Left colon (tissue), 2 donors: ENCODE results near the gene ZDHHC16. TPM values are rescaled to one million over a fixed set of nuclear protein-coding genes. Genes with fewer than 3 reads are reported as not detected.
"Not testable (repeated sequence)": the region's sequence is repeated elsewhere in the genome, so short reads cannot be mapped to it uniquely, and the experiment has no call there.

Experiments used
- ATAC-seq: fragments of 200-7000 bp; cut with Tn5 transposase; one replicate; pipeline ENCODE4 v1.9.1; 2020; ENCODE audit warnings: mild to moderate bottlenecking, moderate library complexity
- DNase-seq, 2 donors: peaks; one replicate each; pipeline ENCODE4 v3.0.0-alpha.2; 2020
- intact Hi-C, 2 donors: fragments of 100-400 bp; cut with DNase I in 1 of 2; cut with micrococcal nuclease in 1 of 2; formaldehyde crosslinking; loops; one replicate each; pipeline versions ENCODE4 v1.11.2 to v1.14.0; 2022; cut with DNase I, micrococcal nuclease
- total RNA-seq, 2 donors: library from RNA; stranded (reverse); fragmentation: NEBNext Ultra II Directional; extraction: Animal tissue kit (Norgen Biotek cat#: 25700); gene quantifications; one replicate each; pipeline ENCODE4 v1.2.1, GENCODE V29; 2021
- donor health status: DM: no; HTN: no; CAD: no.
- donor health status: DM: yes; HTN: yes; CAD: no.

ZDHHC16 gene
- total RNA-seq, 2 donors from 2014 or later = 29.1 to 31.5 TPM

DNA sequence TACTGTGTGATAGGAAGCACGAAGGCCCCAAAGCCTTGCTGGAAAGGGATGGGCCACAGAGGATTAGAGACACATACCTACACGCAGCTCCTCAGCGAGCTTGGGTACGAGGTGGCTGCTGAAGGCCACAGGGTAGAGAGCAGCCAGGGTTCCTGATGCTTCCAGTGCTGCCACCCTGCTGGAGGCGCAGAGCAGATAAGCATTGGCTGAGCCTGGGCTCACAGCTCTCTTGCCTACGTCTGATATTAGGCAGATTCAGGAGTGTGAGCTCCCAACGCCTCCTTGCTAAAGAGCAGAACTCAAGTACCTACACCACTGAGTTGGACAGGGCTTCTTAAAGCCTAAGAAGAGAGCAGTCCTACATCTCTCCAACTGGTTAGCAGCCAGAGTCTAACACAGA is 20.0 kb downstream of the ZDHHC16 start:
- intact Hi-C loops = no loop called here
- no peak for DNase-seq
- ATAC-seq = no peak

DNA sequence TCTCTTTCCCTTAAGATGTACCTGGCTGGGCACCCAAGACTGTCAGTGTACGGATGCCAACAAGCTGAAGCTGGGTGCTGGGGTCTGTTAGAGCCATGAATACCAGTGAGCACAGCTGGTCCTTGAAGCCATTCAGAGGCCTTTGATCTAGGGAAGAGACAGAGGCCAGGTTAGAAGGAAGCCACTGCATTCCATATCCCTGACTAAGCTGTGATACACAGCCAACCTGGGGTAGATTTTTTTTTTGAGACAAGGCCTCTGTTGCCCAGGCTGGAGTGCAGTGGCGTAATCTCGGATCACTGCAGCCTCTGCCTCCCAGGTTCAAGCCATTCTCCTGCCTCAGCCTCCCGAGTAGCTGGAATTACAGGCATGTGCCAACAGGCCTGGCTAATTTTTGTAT is 20.8 kb downstream of the ZDHHC16 start:
- no peak for DNase-seq
- intact Hi-C loops = no loop called here
- no peak for ATAC-seq

DNA sequence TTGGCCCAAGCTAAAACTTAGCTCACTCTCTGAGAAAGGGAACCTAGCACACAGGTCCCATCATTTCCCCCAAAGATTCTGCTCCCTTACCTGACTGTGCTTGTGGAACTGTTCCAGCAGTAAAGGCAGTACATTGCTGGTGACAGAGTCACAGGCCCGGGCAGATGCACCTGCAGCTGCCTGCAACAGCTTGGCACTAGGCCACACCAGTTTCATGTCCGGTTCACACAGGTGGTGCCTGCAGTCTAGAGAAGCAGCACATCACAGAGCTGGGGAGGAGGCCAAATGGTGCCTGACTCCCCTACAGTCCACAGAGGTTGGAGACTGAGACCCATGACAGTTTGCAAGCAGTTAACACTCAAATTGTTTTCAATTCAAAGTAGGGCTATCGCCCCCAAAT is 22.2 kb downstream of the ZDHHC16 start:
- ATAC-seq = peak; percentile 16
- peak; percentile 31 to 42 for DNase-seq
- intact Hi-C loops = no loop called here

DNA sequence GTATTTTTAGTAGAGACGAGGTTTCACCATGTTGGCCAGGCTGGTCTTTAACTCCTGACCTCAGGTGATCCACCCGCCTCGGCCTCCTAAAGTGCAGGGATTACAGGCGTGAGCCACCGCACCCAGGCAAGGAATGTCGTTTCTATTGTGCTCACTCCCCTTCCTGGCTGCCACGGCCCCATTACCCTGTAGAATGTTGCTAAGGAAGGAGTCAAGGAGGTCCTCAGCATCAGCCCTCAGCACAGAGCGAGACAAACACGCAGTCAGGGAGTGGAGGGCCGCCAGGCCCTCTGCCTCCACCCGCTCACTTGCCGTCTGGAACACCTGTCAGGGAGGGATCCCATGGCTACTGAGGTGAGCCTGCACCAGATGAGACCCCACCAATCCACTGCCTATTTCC is 22.8 kb downstream of the ZDHHC16 start:
- peak; percentile 23 for ATAC-seq
- intact Hi-C loops, DNase-seq: not testable (repeated sequence)

DNA sequence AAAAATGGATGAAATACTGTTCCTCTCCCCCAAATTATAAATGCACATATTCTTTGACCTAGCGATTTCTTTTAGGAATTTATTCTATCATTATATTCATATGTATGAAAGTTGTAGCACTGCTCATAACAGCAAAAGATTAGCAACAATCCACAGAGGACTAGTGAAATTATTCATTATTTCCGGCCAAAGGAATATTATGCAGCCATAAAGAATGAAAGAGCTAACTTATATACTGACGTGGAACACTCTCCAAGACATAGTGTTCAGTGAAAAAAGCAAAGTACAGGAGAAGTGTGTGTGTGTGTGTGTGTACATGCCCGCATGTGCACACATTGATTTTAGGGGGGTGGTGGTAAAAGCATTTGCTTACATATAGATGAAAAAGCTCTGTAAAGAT is 28.9 kb downstream of the ZDHHC16 start:
- ATAC-seq (no peak), DNase-seq (no peak)
- intact Hi-C loops = no loop called here

DNA sequence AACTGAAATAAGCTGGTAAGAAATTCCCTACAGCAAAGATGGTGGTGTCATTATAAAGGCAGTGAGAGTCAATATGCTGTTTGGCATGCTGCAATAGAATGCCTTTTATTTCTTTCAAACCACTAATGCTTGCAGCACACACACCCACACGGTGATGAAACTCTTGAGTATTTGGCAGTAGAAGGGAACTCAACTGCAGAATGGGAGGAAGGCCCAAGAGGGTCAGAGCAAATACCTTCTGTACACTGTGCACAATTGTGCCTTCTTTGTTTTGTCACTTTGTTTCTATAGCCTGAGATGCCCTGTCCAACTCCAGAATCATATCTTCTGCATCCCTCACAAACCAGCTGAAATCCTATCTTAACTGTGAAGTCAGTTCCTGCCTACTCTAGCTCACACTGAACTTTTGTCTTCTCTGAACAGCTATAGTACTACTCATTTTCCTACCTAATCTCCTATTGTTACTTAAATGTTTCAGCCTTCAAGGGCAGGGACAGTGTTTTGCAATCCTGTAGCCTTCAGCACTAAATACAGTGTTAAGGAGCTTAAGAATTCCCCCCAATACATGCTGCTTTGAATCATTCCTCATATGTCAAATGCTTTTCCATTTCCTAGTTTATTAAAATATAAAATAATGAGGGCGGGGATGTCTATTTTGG is 30.1 kb downstream of the ZDHHC16 start:
- ATAC-seq (no peak), DNase-seq (no peak)
- intact Hi-C loops = no loop called here

DNA sequence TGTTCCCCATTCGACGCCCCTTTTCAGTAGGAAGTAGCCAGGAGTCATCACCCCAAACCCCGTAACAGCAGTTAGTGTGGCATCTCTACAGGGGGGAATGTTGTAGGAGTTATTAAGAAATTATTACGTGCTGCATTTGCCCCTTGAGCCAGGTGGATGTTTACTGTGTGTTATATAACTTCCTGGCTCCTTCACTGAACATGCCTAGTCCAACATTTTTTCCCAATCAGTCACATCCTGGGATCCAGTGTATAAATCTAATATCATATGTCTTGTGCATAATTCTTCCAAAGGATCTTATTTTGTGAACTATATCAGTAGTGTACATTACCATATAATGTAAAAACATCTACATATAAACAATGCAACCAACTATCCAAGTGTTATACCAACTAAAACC is 33.4 kb downstream of the ZDHHC16 start:
- ATAC-seq, DNase-seq, intact Hi-C loops: not testable (repeated sequence)

DNA sequence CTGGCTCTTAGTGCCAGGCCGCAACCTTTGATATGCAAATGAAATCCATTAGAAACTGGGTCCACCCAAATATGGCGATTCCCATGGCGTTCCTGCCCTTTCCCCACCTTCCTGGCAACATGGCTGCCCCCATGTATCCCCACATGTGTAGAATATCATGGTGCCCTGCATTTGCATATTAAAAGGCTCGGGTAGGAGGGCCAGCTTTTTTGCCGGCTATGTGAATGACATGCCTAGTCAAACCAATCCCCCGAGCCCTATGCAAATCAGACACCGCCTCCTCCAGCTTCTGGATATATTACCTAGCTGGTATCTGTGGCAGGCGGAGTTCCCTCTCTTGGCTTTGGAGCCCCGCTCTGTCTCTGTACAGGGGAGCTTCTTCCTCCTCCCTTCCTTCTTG is 34.0 kb downstream of the ZDHHC16 start:
- DNase-seq = no peak
- ATAC-seq = no peak
- intact Hi-C loops = no loop called here

DNA sequence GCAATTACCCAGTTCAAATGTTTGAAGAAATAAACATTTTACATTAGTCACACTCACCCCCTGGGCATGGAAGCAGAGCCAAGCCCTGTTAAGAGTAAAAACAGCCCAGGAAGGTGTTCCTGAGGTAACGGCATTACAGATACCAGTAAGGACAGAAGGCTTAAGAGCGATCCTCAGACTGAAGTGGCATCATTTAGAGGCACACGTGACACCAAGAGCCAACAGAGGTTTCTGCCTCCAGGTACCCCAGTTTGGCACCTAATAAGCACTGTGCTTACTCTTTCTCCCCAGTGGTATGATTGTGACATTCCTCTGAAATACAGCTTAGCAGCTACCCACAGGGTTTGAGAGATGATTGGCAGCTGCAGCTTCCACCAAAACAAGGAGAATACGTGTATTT is 35.1 kb downstream of the ZDHHC16 start:
- intact Hi-C loops = no loop called here
- no peak for DNase-seq
- no peak for ATAC-seq

DNA sequence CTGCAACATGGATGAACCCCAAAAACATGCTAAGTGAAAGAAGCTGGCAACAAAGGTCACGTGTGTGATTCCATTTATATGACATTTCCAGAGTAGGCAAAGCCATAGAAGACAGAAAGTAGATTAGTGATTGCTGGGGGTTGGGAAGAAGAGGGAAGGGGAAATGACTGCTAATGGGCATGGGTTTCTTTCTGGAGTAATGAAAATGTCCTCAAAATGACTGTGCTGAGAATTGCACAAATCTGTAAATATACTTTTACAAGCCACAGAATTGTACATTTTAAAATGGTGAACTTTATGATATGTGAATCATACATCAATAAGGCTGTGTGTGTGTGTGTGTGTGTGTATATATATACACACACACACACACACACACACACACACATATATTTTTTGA is 36.4 kb downstream of the ZDHHC16 start:
- intact Hi-C loops = no loop called here
- DNase-seq (no peak), ATAC-seq (no peak)

DNA sequence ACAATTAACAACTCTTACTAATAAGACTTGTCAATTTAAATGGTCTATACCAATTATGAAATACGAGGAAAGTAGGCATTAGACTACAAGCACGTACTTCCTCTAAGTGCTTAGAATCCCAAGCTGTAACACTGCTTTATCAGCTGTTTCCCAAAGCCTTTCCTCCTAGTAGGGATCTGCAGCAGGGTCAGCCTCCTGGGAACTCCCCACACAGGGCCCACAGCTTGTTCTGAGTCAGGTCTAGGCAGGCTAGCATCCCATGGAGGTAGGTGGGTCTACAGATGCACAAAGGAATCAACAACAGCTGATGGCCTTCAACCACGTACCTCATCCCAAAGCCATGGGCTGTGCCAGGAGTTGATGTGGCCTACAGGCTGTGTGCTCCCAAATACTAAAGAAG is 37.5 kb downstream of the ZDHHC16 start:
- intact Hi-C loops = no loop called here
- ATAC-seq (no peak), DNase-seq (no peak)

DNA sequence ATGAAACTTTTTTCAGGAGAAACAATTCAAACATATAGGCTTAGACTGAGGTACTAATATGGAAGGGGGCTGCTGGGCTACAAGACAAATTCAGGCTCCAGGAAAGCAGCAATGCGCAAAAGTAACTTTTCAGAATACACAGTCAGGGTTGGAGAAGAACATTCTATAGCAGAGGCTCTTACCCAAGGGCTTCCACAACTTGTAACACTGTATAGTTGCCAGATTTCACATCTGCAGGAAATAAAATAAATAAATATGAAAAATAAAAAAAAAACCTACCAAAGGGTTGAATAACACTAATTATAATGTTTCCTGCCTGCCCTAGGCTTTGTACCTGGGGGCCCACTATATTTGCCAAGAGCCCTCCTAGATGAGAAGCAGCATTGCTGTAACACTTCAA is 37.9 kb downstream of the ZDHHC16 start:
- no peak for DNase-seq
- no peak for ATAC-seq
- intact Hi-C loops = no loop called here

DNA sequence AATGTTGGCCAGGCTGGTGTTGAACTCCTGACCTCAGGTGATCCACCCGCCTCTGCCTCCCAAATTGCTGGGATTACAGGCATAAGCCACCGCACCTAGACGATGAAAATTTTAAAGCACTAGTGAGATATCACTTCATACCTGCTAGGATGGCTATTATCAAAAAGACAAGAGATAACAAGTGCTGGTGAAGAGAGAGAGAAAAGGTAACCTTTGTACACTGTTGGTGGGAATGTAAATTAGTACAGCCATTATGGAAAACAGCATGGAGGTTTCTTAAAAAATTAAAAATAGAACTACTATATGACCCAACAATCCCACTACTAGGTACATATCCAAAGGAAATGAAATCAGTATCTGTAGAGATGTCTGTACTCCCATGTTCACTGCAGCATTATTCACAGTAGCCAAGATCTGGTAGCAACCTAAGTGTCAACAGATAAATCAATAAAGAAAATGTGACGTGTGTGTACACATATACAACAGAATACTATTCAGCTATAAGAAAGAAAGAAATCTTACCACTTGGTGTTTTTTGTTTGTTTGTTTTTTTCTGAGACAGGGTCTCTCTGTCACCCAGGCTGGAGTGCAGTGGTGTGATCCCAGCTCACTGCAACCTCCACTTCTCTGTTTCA is 39.8 kb downstream of the ZDHHC16 start:
- no peak for ATAC-seq
- intact Hi-C loops = no loop called here
- DNase-seq = no peak

DNA sequence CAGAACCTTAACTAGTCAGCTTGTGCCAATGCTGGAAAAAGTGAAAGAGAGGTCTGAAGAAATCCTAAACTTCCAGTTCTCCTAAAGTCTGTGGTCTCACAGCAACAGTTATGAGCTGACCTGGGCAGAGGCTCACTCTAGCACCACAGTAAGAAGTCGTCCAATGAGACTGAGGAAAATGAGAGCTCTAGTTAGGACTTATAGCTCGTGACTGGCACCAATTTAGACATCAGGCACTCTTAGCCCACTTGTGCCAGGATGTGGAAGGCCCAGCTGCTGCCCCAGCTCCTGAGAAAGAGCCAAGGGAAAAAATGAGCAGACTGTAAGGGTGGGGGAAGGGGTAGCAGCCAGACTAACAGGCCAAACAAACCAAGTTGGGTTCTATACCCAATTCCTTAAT is 44.6 kb downstream of the ZDHHC16 start:
- ATAC-seq (no peak), DNase-seq (no peak)

DNA sequence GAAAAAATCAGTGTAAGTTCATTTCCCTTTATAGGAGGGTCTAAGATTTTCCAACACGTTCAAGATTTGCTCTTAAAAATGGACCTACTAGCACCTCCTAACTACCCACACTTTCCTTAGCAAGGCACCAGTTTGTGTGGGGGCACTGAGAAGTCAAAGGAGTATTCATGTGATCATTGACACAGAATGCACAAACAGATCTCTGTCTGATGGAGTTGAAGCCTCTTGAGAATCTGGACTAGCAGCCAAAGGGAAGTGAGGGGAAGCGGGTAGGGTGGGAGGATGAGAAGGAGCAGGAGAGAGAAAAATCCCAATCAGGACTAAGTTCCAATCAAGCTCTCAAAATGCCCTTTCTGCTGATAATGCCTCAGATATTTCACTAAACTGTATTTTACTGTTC is 48.2 kb downstream of the ZDHHC16 start:
- intact Hi-C loops = no loop called here
- DNase-seq (no peak), ATAC-seq (no peak)

More for the DNA sequence above, 44.6 kb downstream of the ZDHHC16 start:
- intact Hi-C loops = no loop called here

DNA sequence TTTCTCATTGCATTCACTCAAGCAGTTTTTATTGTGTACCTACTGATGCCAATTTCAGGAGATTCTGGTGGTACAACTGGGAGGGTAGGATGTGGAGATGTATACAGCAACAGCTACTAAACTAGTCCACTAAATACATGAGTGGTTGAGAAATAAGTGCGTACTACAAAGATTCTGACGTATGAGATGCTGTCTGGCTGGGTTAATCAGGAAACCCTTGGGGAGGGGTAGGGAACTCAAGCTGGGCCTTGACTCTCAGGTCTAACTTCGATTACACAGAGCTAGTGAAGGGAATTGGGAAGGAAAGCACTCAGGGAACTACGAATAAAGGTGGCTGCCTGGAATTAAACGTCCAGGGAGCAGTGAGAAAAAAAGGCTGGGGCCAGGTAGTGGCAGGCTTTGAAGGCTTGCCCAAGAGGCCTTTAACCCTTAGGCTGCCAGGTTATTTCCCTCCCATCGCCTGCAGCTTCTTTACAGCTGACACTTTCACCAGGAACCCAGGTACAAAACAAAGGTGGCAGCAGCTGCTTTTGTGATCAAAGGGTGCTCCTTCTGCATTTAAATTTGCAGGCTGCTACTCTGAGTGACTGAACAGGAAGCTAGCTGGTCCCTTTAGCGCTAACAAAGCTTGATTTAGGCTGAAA is 49.0 kb downstream of the ZDHHC16 start:
- no peak for DNase-seq
- intact Hi-C loops = no loop called here
- no peak for ATAC-seq

DNA sequence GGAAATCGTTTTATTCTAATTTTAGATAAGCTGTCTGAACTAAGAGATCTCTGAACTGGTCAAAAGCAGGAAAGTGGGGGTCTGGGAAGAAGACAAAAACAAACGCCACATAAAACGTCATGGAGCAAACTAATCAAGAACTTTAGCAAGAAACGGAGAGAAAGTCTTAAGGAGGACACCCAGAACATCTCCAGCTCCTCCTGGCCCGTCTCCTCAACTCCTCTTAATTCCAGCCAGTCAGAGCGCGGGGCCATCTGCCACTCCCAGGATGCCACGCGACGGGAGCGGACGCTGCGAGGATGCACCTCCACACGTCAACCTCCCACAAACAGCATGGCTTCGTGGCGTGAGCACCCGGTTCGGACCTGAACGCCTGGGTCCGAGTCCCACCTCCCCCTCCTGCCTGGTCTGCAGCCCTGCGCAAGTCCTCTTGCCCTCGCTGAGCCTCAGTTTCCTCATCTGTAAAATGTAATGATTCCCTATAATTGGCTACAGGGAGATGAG is 51.6 kb downstream of the ZDHHC16 start:
- DNase-seq (peak; percentile 85 to 86), ATAC-seq (peak; percentile 55)
- intact Hi-C loops = no loop called here

DNA sequence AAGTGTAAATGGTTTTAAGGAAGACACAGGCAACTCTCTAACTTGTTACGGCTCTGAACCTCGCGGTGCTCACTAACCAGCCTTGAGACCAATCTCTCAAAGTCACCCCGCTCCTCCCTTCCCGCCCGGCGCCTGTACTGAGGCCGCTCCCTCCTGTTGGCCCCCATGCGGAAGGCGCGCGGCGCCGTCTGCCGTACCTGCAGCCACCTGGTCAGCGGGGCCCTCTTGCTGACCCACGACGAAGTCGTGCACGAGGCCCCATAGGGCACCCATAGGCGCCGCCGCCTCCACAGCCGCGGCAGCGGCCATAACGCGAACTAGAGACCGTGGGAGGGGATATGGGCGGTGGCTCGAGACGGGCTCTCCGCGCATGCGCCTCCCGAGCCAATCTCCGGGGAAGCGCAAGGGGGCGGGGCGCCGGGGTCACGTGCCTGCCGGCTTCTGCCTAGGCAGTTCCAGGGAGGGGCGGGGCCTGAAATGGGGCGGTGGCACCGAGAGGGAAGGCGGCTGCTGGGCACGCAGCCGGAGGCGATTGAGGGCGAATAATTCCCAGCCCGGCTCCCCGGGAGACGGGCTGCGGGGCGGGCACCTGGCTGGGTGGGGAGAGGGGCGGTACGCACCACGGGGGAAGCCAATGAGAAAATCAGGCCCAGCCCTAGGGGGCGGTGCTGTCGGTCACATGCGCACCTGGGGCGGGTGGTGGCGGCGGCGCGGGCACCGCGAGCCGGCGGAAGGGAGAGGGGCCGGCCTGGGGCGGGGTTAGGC is 52.3 kb downstream of the ZDHHC16 start, which contains the start of gene MMS19:
MMS19 (minus strand) TSS at position 347 of the 765 bp plus-strand sequence; CDS start at position 309, 38 bp downstream.
- ATAC-seq (peak; percentile 86), DNase-seq (peak; percentile 99 to 100)
- intact Hi-C loops = no loop called here

DNA sequence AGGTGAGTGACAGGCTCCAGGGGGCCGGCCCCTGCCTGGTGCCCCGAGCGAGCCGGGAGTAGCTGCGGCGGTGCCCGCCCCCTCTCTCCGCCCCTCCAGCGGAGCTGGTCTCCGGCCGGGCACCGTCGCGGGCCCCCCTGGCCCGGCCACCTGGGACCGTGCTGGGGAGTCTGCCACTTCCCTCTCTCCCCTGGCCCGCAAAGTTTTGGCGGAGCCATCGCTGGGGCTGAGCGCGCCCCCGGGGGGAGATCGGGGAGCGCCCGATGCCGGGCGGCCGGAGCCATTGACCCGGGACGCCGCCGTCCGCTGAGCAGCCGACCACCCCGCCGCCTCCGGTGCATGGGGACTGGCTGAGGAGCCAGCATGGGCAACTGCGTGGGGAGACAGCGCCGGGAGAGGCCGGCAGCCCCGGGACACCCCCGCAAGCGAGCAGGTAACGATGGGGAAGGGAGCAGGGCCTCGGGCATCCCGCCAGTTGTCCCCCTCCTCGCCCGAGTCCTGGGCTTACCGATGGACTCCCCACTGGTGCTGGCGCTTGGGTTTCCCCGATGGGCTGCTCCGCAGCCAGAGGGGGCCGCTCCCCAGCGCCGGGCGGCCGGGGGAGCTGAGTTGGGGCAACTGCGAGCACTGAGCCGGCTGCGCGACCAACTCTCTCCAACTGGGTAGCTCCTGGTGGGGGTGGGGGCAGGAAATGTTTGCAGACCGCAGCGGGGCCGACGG is 53.0 kb downstream of the ZDHHC16 start, which contains the start of gene UBTD1:
UBTD1 (plus strand) TSS at position 84 of the 720 bp plus-strand sequence; CDS start at position 364, 280 bp downstream.
- DNase-seq (peak; percentile 39 to 60), ATAC-seq (peak; percentile 0)
- intact Hi-C loops = no loop called here
